ENCODE results near the gene MCRIP1.

The MCRIP1 gene

DNA sequence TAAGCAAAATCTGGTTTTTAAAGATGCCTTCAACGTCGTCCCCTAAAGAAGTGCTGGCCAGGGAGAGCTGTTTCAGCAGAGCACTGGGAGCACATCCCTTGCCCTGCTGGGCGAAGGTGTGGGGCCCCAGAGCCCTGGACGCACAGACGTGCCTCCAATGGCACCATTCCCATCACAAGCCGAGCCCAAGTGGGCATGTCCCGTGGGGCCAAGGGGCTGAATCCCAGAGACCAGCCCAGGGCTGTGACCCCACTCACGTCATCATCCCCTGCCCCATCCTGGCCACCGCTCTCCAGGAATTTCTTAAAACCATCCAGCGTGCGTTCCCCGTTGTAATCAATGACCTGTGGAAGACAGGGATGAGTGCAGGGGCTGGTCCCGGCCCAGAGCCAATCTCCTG lies 11.8 kb upstream of the MCRIP1 start:
- TF ChIP-seq CTCF (IDR thresholded peaks at IDR 0.05; ENCODE audit: low read depth, low read length) = no peak
- in situ Hi-C loops (cut with HindIII; ENCODE audit: low sequenced_read_pairs) = no loop called here
- no peak overlapping the region for H3K4me3 ChIP-seq (ENCODE audit: low read depth, low read length)
- DNase-seq (ENCODE audit: low read depth, low spot score) = no peak

DNA sequence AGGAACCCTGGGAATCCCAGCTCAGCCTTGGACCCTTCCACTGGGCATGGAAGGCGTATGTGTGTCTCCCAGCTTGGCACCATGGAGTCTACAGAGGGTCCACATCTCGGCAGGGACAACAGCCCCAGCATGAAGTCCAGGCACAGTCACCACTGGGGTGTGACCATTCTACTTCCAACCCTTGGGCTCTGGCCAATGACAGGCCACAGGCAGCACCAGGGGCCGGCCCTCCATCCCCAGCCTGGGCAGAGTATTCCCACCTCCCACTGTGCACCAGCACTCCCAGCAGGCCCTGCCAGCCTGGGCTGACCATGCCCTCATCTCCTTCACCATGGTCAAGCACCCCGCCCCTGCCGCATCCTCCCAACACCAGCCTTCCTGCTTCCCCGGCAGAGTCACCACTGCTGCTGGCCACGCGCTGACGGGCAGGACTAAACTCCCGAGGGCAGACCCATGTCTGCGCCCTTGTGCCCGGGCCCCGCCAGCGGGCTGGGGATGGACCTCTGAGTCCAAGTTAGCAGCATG lies 11.3 kb upstream of the MCRIP1 start:
- no peak overlapping the region for H3K4me3 ChIP-seq (ENCODE audit: low read depth, low read length)
- DNase-seq (ENCODE audit: low read depth, low spot score) = no peak
- no peak for TF ChIP-seq CTCF (IDR thresholded peaks at IDR 0.05; ENCODE audit: low read depth, low read length)
- in situ Hi-C loops (cut with HindIII; ENCODE audit: low sequenced_read_pairs) = no loop called here

DNA sequence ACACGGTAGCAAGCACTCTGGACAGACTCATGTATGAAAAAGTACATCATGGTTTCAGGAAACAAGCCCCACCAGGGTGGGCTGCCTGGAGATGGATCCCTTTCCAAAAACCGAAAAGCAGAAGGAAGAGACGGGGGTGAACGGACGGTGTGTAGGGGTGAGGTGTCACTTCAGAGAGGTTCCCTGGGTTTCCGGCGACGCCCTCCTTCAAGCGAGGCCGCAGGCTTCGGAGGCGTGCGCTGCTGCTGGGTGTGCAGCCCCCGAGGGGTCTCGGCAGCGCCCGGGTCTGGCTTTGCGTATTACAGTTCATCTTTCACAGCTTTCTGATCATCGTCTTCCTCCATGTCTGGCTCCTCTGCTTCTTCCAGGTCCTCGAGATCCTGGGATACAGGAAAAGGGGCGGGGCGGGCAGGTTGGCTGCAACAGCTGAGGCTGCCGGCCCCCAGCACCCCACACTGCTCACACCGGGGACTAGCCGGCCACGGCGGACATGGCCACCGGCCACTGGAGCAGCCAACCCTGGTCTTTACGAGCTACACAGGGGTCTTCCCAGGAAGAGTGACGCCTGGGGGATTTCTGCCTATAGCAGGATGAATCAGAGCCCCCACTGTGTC lies 10.7 kb upstream of the MCRIP1 start:
- H3K4me3 ChIP-seq (ENCODE audit: low read depth, low read length) = no peak overlapping the region
- in situ Hi-C loops (cut with HindIII; ENCODE audit: low sequenced_read_pairs) = no loop called here
- DNase-seq (ENCODE audit: low read depth, low spot score) = no peak
- TF ChIP-seq CTCF (IDR thresholded peaks at IDR 0.05; ENCODE audit: low read depth, low read length) = no peak

DNA sequence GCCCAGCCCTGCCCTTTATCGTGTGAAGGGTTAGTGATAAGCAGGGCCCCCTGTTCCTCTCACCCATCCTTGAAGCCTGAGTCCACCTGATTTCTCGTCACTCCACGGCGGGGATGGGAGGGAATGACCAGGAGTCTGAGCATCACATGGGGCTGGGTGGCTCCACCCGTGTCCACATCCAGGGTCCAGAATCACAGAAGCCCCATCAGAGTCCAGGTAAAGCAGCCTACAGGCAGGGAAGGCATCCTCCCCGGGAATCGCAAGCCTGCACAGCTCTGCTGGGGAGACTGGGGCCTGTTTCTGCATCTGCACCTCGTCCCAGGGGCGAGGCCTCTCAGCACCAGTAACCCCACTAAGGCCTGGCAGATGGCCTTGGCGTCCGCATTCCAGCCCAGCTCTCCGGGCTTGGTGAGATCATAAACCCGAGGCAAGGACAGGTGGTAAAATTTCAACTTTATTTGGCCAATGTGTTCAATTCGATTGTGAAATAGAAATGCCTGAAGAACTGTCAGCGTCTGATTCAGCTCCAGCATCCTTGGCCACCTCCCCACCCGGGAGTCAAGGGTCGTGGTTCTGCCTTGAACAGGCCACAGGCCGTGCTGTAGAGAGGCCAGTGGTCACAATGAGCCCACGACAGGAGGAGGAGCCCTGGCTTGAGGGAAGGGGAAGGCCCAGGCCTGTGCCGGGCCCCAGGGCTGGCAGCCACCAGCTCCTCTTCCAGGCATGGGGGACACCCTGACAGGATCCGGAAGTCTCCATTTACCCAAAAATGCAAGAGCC lies 9.8 kb upstream of the MCRIP1 start:
- no peak for DNase-seq (ENCODE audit: low read depth, low spot score)
- in situ Hi-C loops (cut with HindIII; ENCODE audit: low sequenced_read_pairs) = no loop called here
- no peak overlapping the region for H3K4me3 ChIP-seq (ENCODE audit: low read depth, low read length)
- no peak for TF ChIP-seq CTCF (IDR thresholded peaks at IDR 0.05; ENCODE audit: low read depth, low read length)

- H3K4me3 ChIP-seq (ENCODE audit: low read depth, low read length) = no peak overlapping the region
- in situ Hi-C loops (cut with HindIII; ENCODE audit: low sequenced_read_pairs) = no loop called here
- no peak for TF ChIP-seq CTCF (IDR thresholded peaks at IDR 0.05; ENCODE audit: low read depth, low read length)
- no peak for DNase-seq (ENCODE audit: low read depth, low spot score)
Observed at GRCh38 chr17:81842378-81842724, 9.3 kb upstream of the MCRIP1 start.

DNA sequence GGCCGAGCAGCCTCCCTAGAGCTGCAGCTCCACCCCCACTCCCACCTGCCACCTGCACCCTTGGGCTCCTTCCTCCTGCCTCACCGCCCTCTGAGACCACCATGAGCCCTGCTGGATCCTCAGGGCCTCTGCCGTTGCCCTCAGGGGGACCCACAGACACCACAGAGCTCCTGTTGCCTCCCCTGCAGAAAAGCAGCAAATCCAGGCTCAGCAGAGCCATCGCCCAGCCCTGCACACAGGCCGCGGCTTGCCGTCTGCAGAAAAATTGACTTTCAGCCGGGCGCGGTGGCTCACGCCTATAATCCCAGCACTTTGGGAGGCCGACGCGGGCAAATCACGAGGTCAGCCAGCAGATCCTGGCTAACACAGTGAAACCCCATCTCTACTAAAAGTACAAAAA lies 8.8 kb upstream of the MCRIP1 start:
- no peak overlapping the region for H3K4me3 ChIP-seq (ENCODE audit: low read depth, low read length)
- no peak for TF ChIP-seq CTCF (IDR thresholded peaks at IDR 0.05; ENCODE audit: low read depth, low read length)
- DNase-seq (ENCODE audit: low read depth, low spot score) = no peak
- in situ Hi-C loops (cut with HindIII; ENCODE audit: low sequenced_read_pairs) = no loop called here
